WTC11 (cell line): ENCODE data around the gene ALDH9A1. TPM values are rescaled to one million over a fixed set of nuclear protein-coding genes. Genes with fewer than 3 reads are reported as not detected.

Source experiments
- ATAC-seq: fragments of 200-7000 bp; cut with Tn5 transposase; 2 replicates; pipeline ENCODE4 v1.10.0; 2021; ENCODE audit warnings: mild to moderate bottlenecking, moderate library complexity
- CTCF ChIA-PET: fragments of 300-600 bp; sonication (Branson Sonifier 250); formaldehyde crosslinking; loops from one replicate; lab custom pipeline; 2021; ENCODE audit warnings: antibody characterized with exemption; lab: Charles Lee
- POLR2A ChIA-PET: fragments of 350-600 bp; sonication (Branson Sonifier 250); formaldehyde crosslinking; loops from one replicate; lab custom pipeline; 2021; ENCODE audit warnings: antibody characterized with exemption; lab: Charles Lee
- DNase-seq: peaks from one replicate; pipeline ENCODE4 v3.0.0; 2021; ENCODE audit warnings: low spot score
- H3K27ac Mint-ChIP-seq: 2 replicates; pipeline ENCODE4 v1.8.0; 2021; ENCODE audit warnings: mixed read lengths
- H3K27me3 Mint-ChIP-seq: 2 replicates; pipeline ENCODE4 v1.8.0; 2021; ENCODE audit warnings: low read depth, mild to moderate bottlenecking, moderate library complexity, mixed read lengths
- H3K36me3 Mint-ChIP-seq: 2 replicates; pipeline ENCODE4 v1.8.0; 2021; ENCODE audit warnings: mixed read lengths
- H3K4me1 Mint-ChIP-seq: 2 replicates; pipeline ENCODE4 v1.8.0; 2022; ENCODE audit warnings: mixed read lengths
- H3K4me3 Mint-ChIP-seq: 2 replicates; pipeline ENCODE4 v1.8.0; 2021; ENCODE audit warnings: mild to moderate bottlenecking, moderate library complexity, mixed read lengths
- H3K9me3 Mint-ChIP-seq: 2 replicates; pipeline ENCODE4 v1.8.0; 2021; ENCODE audit warnings: mixed read lengths
- ATF3 ChIP-seq: sonication (generic); formaldehyde crosslinking; conservative IDR thresholded peaks from 2 replicates; pipeline ENCODE4 v1.8.1; 2022; ENCODE audit warnings: mild to moderate bottlenecking, missing genetic modification reagents
- E2F5 ChIP-seq: sonication (generic); formaldehyde crosslinking; IDR thresholded peaks from 2 replicates; pipeline ENCODE4 v1.8.1; 2022; ENCODE audit warnings: mild to moderate bottlenecking, moderate library complexity, missing genetic modification reagents
- GTF2I ChIP-seq: fragments of 250-450 bp; sonication (Bioruptor Pico); conservative IDR thresholded peaks from 2 replicates; pipeline ENCODE4 v1.4.0; 2021; ENCODE audit warnings: mild to moderate bottlenecking
- RELA ChIP-seq: sonication (generic); formaldehyde crosslinking; IDR thresholded peaks from 2 replicates; pipeline ENCODE4 v1.8.1; 2022; ENCODE audit warnings: missing genetic modification reagents, mild to moderate bottlenecking, borderline replicate concordance
- ZNF232 ChIP-seq: sonication (generic); formaldehyde crosslinking; IDR thresholded peaks from 2 replicates; pipeline ENCODE4 v1.8.0; 2022; ENCODE audit warnings: mild to moderate bottlenecking, missing genetic modification reagents
- ZNF416 ChIP-seq: fragments of 250-450 bp; sonication (Bioruptor Pico); IDR thresholded peaks from 2 replicates; pipeline ENCODE4 v1.9.0; 2021; ENCODE audit warnings: mild to moderate bottlenecking, inconsistent platforms
- total RNA-seq: library from RNA; stranded (reverse); gene quantifications from 3 replicates; pipeline ENCODE4 v1.2.3, GENCODE V29; 2021
- TF ChIP-seq, protein P1 (sequence below): fragments of 250-450 bp; sonication (Bioruptor Pico); IDR thresholded peaks from 2 replicates; pipeline ENCODE4 v1.9.0; 2021; ENCODE audit warnings: mild to moderate bottlenecking
- TF ChIP-seq, protein P2 (sequence below): sonication (generic); formaldehyde crosslinking; IDR thresholded peaks from 2 replicates; pipeline ENCODE4 v1.8.1; 2022; ENCODE audit warnings: low read depth, missing genetic modification reagents, borderline replicate concordance
- TF ChIP-seq, protein P3 (sequence below): sonication (generic); formaldehyde crosslinking; IDR thresholded peaks from 2 replicates; pipeline ENCODE4 v1.8.0; 2023; ENCODE audit warnings: missing genetic modification reagents, mild to moderate bottlenecking, borderline replicate concordance

ALDH9A1 gene
- total RNA-seq, 1 experiment from 2014 or later = 51.9 TPM

DNA sequence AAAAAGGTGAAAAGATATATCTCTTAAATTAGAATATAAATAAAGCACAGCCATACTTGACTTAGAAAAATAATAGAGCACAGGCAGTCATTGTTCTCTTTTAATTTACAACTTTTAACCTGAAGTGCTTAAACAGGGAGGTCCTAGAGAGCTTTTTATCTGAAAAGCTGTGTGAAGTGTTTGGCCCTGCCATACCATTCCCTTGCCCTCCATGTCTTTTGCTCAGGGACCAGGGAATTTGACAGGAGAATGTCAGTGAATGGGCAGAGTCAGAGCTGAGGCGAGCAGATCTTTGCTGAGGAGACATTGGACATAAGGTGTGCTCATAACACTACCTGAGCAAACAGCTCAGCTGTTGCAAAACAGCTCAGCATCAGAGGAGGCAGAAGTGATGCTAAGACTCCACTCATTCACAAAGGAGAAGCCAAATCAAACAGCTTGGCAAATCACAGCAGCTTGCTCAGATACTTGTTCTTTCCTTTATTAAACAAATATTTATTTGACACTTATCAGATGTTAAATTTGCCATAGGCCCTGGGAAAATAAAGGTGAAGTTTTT is 82.2 kb downstream of the ALDH9A1 start:
- no peak for DNase-seq
- Mint-ChIP-seq H3K4me3 (no peak overlapping the region), H3K36me3 (peaks cover 10% of the 10 kb centered on the region), H3K4me1 (peaks cover 17% of the 10 kb centered on the region), H3K27ac (no peak overlapping the region), H3K9me3 (peaks cover 14% of the 10 kb centered on the region), H3K27me3 (0 out of 2 replicates have a peak, but pooled peaks cover 3% of the 10 kb centered on the region)
- TF ChIP-seq ZNF416 (no peak), GTF2I (CRISPR knock-in tag) (no peak), E2F5 (CRISPR knock-in tag) (no peak), ATF3 (CRISPR knock-in tag) (no peak), RELA (CRISPR knock-in tag) (no peak), ZNF232 (CRISPR knock-in tag) (no peak)
- TF ChIP-seq, protein P1, sequence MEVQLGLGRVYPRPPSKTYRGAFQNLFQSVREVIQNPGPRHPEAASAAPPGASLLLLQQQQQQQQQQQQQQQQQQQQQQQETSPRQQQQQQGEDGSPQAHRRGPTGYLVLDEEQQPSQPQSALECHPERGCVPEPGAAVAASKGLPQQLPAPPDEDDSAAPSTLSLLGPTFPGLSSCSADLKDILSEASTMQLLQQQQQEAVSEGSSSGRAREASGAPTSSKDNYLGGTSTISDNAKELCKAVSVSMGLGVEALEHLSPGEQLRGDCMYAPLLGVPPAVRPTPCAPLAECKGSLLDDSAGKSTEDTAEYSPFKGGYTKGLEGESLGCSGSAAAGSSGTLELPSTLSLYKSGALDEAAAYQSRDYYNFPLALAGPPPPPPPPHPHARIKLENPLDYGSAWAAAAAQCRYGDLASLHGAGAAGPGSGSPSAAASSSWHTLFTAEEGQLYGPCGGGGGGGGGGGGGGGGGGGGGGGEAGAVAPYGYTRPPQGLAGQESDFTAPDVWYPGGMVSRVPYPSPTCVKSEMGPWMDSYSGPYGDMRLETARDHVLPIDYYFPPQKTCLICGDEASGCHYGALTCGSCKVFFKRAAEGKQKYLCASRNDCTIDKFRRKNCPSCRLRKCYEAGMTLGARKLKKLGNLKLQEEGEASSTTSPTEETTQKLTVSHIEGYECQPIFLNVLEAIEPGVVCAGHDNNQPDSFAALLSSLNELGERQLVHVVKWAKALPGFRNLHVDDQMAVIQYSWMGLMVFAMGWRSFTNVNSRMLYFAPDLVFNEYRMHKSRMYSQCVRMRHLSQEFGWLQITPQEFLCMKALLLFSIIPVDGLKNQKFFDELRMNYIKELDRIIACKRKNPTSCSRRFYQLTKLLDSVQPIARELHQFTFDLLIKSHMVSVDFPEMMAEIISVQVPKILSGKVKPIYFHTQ (CRISPR knock-in tag) = no peak
- TF ChIP-seq, protein P2, sequence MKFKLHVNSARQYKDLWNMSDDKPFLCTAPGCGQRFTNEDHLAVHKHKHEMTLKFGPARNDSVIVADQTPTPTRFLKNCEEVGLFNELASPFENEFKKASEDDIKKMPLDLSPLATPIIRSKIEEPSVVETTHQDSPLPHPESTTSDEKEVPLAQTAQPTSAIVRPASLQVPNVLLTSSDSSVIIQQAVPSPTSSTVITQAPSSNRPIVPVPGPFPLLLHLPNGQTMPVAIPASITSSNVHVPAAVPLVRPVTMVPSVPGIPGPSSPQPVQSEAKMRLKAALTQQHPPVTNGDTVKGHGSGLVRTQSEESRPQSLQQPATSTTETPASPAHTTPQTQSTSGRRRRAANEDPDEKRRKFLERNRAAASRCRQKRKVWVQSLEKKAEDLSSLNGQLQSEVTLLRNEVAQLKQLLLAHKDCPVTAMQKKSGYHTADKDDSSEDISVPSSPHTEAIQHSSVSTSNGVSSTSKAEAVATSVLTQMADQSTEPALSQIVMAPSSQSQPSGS (CRISPR knock-in tag) = no peak
- TF ChIP-seq, protein P3, sequence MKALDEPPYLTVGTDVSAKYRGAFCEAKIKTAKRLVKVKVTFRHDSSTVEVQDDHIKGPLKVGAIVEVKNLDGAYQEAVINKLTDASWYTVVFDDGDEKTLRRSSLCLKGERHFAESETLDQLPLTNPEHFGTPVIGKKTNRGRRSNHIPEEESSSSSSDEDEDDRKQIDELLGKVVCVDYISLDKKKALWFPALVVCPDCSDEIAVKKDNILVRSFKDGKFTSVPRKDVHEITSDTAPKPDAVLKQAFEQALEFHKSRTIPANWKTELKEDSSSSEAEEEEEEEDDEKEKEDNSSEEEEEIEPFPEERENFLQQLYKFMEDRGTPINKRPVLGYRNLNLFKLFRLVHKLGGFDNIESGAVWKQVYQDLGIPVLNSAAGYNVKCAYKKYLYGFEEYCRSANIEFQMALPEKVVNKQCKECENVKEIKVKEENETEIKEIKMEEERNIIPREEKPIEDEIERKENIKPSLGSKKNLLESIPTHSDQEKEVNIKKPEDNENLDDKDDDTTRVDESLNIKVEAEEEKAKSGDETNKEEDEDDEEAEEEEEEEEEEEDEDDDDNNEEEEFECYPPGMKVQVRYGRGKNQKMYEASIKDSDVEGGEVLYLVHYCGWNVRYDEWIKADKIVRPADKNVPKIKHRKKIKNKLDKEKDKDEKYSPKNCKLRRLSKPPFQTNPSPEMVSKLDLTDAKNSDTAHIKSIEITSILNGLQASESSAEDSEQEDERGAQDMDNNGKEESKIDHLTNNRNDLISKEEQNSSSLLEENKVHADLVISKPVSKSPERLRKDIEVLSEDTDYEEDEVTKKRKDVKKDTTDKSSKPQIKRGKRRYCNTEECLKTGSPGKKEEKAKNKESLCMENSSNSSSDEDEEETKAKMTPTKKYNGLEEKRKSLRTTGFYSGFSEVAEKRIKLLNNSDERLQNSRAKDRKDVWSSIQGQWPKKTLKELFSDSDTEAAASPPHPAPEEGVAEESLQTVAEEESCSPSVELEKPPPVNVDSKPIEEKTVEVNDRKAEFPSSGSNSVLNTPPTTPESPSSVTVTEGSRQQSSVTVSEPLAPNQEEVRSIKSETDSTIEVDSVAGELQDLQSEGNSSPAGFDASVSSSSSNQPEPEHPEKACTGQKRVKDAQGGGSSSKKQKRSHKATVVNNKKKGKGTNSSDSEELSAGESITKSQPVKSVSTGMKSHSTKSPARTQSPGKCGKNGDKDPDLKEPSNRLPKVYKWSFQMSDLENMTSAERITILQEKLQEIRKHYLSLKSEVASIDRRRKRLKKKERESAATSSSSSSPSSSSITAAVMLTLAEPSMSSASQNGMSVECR (CRISPR knock-in tag) = no peak
- ATAC-seq = peak; percentile 62
- ChIA-PET POLR2A (interaction anchor here (0.5 to 1.2 kb wide), 2 partner anchors 14 to 106 kb away, joined by 3 to 4 read pairs; partner anchors contain the start of gene MGST3), CTCF (interaction anchor here (1.0 to 1.9 kb wide), 2 partner anchors 14 to 70 kb away, joined by 3 to 6 read pairs; no protein-coding TSS in a partner anchor)

Other genes with a start within 250 kb of the ALDH9A1 start
- 0.14 TPM in 1 of 3 replicates, not detected in the others for gene LRRC52, start 154.6 kb downstream of the ALDH9A1 start, total RNA-seq
- gene MGST3, start 67.3 kb downstream of the ALDH9A1 start, total RNA-seq = 120 to 137 TPM (median 124 TPM) in 3 replicates
- 51.9 to 52.8 TPM (median 52.5 TPM) in 3 replicates for gene TMCO1, start 70.3 kb upstream of the ALDH9A1 start, total RNA-seq
- 74.3 to 85.7 TPM (median 79.2 TPM) in 3 replicates for gene UCK2, start 129.1 kb upstream of the ALDH9A1 start, total RNA-seq